Measurements from ENCODE around the gene KRTAP5-2.

KRTAP5-2 gene

DNA sequence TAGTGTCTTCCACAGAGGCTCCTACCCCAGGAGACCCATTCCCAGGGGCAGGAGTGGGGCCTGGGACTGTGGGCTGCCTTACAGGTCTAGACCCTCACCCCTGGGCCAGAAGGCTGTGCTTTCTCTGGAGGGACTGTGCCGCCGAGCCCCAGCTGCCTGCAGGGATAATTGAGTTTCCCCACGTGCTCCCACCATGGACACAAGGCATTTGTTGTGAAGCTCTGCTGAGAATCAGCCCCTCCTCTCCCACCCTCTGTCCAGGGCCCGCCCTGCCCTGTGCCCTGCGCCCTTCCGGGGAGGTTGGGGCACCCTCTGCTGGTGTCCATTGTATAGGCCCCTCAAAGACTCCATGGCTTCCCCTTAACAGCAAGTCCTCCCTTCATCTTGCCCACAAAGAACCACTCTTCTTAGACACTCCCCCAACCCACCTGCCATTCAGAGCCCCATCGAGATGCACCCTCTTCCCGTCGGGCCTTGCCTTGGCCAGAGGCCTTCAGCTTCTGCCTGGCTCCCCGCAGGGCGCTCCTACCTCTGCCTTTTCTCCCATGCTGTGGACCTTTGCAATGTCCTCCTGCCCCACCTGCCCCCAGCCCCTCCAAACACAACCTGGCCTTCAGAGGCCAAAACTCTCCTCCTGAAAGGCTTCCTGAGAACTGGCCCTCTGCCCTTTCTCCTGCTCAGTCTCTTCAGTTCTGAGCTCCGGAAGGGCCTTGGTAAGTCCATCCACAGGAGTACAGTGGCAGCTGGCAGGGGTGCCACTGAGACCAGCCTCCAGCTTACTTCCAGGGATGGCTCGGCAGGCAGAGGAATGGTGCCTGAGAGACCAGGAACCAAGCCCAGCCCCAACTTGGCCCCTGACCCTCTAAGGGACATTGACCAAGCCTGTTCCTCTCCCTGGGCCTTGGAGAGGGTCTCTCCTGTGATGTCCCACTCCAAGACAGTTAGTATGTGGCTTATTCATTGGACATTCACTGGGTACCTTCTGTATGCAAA lies 48.5 kb downstream of the KRTAP5-2 start:
- peaks cover 50% of the 10 kb centered on the region for H3K27me3 ChIP-seq (ENCODE audit: control insufficient read depth, insufficient read depth, low read length)
- H3K4me3 ChIP-seq (ENCODE audit: low read depth, low read length), result no peak overlapping the region
- no peak overlapping the region for H3K9ac ChIP-seq (ENCODE audit: low read depth, low read length)
- no peaks in the 10 kb centered on the region for H3K36me3 ChIP-seq (ENCODE audit: control insufficient read depth, insufficient read depth, low read length)
- no peaks in the 10 kb centered on the region for H3K9me3 ChIP-seq (ENCODE audit: control insufficient read depth, insufficient read depth, low read length)
- no peak overlapping the region for H3K27ac ChIP-seq (ENCODE audit: low read depth, low read length)
- peaks cover 11% of the 10 kb centered on the region for H3K4me1 ChIP-seq (ENCODE audit: control insufficient read depth, insufficient read depth, low read length)

DNA sequence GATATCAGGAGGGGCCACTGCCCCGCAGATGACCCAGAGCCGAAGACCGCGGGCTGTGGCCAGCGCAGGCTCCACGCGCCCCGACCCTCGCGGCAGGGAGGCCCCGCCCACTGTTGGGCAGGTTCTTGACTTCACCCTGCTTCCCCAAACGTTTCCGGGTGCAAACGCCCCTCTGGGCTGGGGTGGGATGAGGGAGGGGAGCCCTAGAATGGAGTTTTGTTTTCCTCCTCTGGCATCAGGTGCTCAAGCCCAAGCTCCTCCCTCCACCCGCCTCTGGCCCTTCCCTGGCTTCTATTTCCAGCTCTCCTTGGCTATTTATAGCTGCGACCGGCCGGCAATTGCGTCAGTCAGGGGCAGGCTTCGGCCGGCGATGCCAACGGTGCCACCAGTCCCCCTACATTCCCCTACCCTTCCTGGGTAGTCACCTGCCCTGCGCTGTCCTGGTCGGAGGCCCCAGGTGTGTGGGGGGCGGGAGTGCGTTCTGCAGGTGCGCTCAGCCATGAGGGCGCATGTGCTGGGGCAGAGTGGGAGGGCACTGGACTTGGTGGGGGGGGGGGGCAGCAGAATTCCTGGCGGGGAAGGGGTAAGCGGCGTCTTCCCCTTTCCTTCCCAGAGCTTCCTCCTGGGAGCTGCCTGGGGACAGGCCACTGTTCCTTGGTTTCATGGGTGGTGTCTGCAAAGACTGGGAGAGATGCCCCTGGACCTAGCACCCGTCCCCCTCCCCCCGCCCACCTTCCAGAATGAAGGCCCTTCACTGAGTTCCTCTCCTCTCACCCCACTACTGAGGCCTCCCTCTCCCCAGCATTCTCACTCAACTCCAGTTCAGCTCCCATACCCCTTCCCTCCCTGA lies 49.6 kb downstream of the KRTAP5-2 start:
- Histone ChIP-seq H3K4me1 (ENCODE audit: control insufficient read depth, insufficient read depth, low read length) (peaks cover 8% of the 10 kb centered on the region; the same call in 1 of the 2 replicates), H3K9me3 (ENCODE audit: control insufficient read depth, insufficient read depth, low read length) (no peaks in the 10 kb centered on the region), H3K36me3 (ENCODE audit: control insufficient read depth, insufficient read depth, low read length) (no peaks in the 10 kb centered on the region), H3K4me3 (ENCODE audit: low read depth, low read length) (peak overlapping the region; percentile 53), H3K27ac (ENCODE audit: low read depth, low read length) (no peak overlapping the region), H3K27me3 (ENCODE audit: control insufficient read depth, insufficient read depth, low read length) (peaks cover 54% of the 10 kb centered on the region), H3K9ac (ENCODE audit: low read depth, low read length) (no peak overlapping the region)

DNA sequence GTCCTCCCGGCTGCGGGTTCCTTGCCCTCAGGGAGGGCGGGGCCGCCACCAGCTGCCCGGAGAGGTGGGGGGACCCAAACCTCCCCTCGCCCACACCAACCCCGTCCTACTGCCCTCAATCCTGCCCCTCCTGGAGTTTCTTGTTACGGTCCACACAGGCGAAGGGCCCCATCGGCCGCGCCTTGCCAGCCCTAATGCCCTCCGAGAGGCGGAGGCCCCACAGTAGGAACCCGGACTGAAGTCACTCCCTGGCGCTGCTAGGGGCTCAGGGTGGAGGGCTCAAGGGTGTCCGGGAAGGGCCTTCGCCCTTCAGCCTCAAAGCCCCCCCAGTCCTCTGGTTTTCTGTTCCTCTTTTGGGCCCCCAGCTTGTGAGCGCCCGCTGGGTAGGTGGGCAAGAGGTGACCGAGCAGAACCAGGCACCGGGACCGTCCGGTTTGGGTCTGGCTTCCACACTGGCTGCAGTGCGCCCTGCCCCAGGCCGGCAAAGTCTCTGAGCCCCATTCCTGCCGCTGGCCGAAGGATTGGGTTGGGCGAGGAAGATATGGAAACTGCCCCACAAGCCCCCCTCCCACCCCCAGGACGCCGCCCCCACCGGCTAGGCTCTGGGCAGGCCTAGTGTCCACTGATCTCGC lies 50.5 kb downstream of the KRTAP5-2 start:
- Histone ChIP-seq H3K4me1 (ENCODE audit: control insufficient read depth, insufficient read depth, low read length) (peaks cover 8% of the 10 kb centered on the region; the same call in 1 of the 2 replicates), H3K9ac (ENCODE audit: low read depth, low read length) (no peak overlapping the region), H3K4me3 (ENCODE audit: low read depth, low read length) (peak overlapping the region; percentile 64), H3K36me3 (ENCODE audit: control insufficient read depth, insufficient read depth, low read length) (no peaks in the 10 kb centered on the region), H3K9me3 (ENCODE audit: control insufficient read depth, insufficient read depth, low read length) (no peaks in the 10 kb centered on the region), H3K27ac (ENCODE audit: low read depth, low read length) (no peak overlapping the region), H3K27me3 (ENCODE audit: control insufficient read depth, insufficient read depth, low read length) (peaks cover 52% of the 10 kb centered on the region)

All from HUES48 (cell line).